ENCODE measurements around the gene HSFX4. TPM values are rescaled to one million over a fixed set of nuclear protein-coding genes. Genes with fewer than 3 reads are reported as not detected.

Gene HSFX4
- total RNA-seq, 1 donor from 2014 or later, result not detected

DNA sequence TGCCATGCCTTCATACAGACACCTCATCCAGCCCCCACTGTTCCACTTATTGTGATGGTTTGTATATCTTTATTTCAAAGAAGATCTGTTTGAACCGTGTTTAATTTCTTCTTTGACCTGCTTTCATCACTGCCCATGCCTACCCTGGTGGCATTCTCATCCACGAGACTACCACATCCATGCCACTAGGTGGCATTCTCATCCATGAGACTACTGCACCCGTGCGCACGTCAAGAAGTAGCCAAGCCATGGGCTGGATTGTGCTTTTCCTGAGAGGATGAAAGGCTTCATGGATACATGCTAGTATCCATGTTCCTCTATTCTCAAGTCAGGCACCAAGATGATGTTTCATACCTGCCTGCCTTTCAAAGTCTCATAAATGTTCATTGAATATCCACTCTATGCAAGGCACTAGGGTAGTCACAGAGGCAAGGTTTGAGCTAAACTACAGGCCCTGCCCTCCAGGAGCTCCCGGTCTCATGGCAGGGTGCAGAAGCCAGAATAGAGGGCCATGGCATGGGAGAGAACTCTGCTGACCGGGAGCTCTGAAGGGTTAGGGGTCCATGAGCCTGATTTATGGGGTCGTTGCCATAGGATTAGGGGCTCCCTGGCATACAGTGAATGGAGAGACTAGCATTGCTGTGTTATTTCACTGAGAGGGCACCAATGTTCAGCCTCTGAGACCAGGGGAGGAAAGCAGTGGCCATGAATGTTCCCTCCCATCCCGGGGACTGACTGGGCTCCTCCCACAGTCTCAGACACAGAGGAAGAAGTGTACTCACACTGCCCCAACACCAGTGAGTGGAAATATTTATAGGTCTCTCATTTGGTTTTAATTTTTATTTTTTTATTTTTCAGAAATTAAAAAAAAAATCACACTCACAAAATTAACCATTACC lies 33.7 kb downstream of the HSFX4 start:
- Mint-ChIP-seq H3K4me3 (ENCODE audit: unreplicated experiment) (no peak overlapping the region), H3K27me3 (ENCODE audit: unreplicated experiment) (no peaks in the 10 kb centered on the region), H3K4me1 (ENCODE audit: unreplicated experiment) (no peaks in the 10 kb centered on the region), H3K27ac (ENCODE audit: unreplicated experiment) (peak overlapping the region; percentile 48), H3K9me3 (ENCODE audit: unreplicated experiment) (no peaks in the 10 kb centered on the region), H3K36me3 (ENCODE audit: low read depth, unreplicated experiment) (peaks cover 4% of the 10 kb centered on the region)
- TF ChIP-seq CTCF (IDR thresholded peaks at IDR 0.05; ENCODE audit: unreplicated experiment), result peak; percentile 39
- peak; percentile 31 for DNase-seq (ENCODE audit: low spot score)

GRCh38 chrX:149979126-149979644 lies 49.8 kb downstream of the HSFX4 start:
- Mint-ChIP-seq H3K4me3 (ENCODE audit: unreplicated experiment) (no peak overlapping the region), H3K4me1 (ENCODE audit: unreplicated experiment) (peaks cover 6% of the 10 kb centered on the region), H3K27ac (ENCODE audit: unreplicated experiment) (no peak overlapping the region), H3K9me3 (ENCODE audit: unreplicated experiment) (no peaks in the 10 kb centered on the region), H3K36me3 (ENCODE audit: low read depth, unreplicated experiment) (no peaks in the 10 kb centered on the region), H3K27me3 (ENCODE audit: unreplicated experiment) (no peaks in the 10 kb centered on the region)
- DNase-seq (ENCODE audit: low spot score), result no peak
- TF ChIP-seq CTCF (IDR thresholded peaks at IDR 0.05; ENCODE audit: unreplicated experiment), result no peak

Other genes starting within 250 kb of the HSFX4 start
- gene MAGEA11, start 217.5 kb upstream of the HSFX4 start, total RNA-seq (ENCODE audit: unreplicated experiment), result not detected
- gene HSFX1, start 155.5 kb upstream of the HSFX4 start, total RNA-seq (ENCODE audit: unreplicated experiment), result 5.5 TPM
- gene MAGEA9, start 147.6 kb upstream of the HSFX4 start, total RNA-seq (ENCODE audit: unreplicated experiment), result not detected
- gene MAGEA8, start 48.4 kb upstream of the HSFX4 start, total RNA-seq (ENCODE audit: unreplicated experiment), result not detected
- 118 TPM for gene EOLA2, start 8.9 kb downstream of the HSFX4 start, total RNA-seq (ENCODE audit: unreplicated experiment)

All from endothelial cell (in vitro differentiated cells).